HUES48 (cell line): ENCODE measurements around the gene KCNH4.

Experiments used
- H3K27ac ChIP-seq: one replicate; pipeline ENCODE4 v1.7.0; 2013; ENCODE audit warnings: low read depth, low read length, inconsistent platforms
- H3K27me3 ChIP-seq: 2 replicates; pipeline ENCODE4 v1.6.1; 2013; ENCODE audit warnings: mild to moderate bottlenecking, low read length; ENCODE audit not compliant: control insufficient read depth, insufficient read depth
- H3K36me3 ChIP-seq: 2 replicates; pipeline ENCODE4 v1.6.1; 2013; ENCODE audit warnings: low read length; ENCODE audit not compliant: control insufficient read depth, insufficient read depth
- H3K4me1 ChIP-seq: 2 replicates; pipeline ENCODE4 v1.6.1; 2013; ENCODE audit warnings: mild to moderate bottlenecking, low read length; ENCODE audit not compliant: control insufficient read depth, insufficient read depth
- H3K4me3 ChIP-seq: 2 replicates; pipeline ENCODE4 v1.5.1; 2013; ENCODE audit warnings: mild to moderate bottlenecking, low read depth, low read length
- H3K9ac ChIP-seq: 2 replicates; pipeline ENCODE4 v1.6.1; 2013; ENCODE audit warnings: mild to moderate bottlenecking, low read depth, low read length, moderate library complexity
- H3K9me3 ChIP-seq: 2 replicates; pipeline ENCODE4 v1.6.1; 2013; ENCODE audit warnings: low read length; ENCODE audit not compliant: control insufficient read depth, insufficient read depth

KCNH4 gene

GRCh38 chr17:42133461-42134041 is 47.4 kb downstream of the KCNH4 start:
- H3K9me3 ChIP-seq, result no peaks in the 10 kb centered on the region
- H3K4me3 ChIP-seq, result no peak overlapping the region
- no peak overlapping the region for H3K9ac ChIP-seq
- H3K27ac ChIP-seq, result no peak overlapping the region
- H3K4me1 ChIP-seq, result 0 out of 2 replicates have a peak, but pooled peaks cover 20% of the 10 kb centered on the region
- no peaks in the 10 kb centered on the region for H3K27me3 ChIP-seq
- peaks cover 26% of the 10 kb centered on the region for H3K36me3 ChIP-seq

GRCh38 chr17:42132941-42133340 is 48.0 kb downstream of the KCNH4 start:
- Histone ChIP-seq H3K9ac (no peak overlapping the region), H3K4me1 (0 out of 2 replicates have a peak, but pooled peaks cover 20% of the 10 kb centered on the region), H3K27me3 (no peaks in the 10 kb centered on the region), H3K27ac (no peak overlapping the region), H3K4me3 (no peak overlapping the region), H3K9me3 (no peaks in the 10 kb centered on the region), H3K36me3 (peaks cover 32% of the 10 kb centered on the region)

GRCh38 chr17:42131981-42132432 is 48.9 kb downstream of the KCNH4 start:
- Histone ChIP-seq H3K27ac (no peak overlapping the region), H3K27me3 (no peaks in the 10 kb centered on the region), H3K9me3 (no peaks in the 10 kb centered on the region), H3K36me3 (peaks cover 42% of the 10 kb centered on the region), H3K4me3 (no peak overlapping the region), H3K9ac (no peak overlapping the region), H3K4me1 (0 out of 2 replicates have a peak, but pooled peaks cover 20% of the 10 kb centered on the region)

- Histone ChIP-seq H3K9me3 (no peaks in the 10 kb centered on the region), H3K4me1 (0 out of 2 replicates have a peak, but pooled peaks cover 16% of the 10 kb centered on the region), H3K36me3 (peaks cover 49% of the 10 kb centered on the region), H3K27me3 (no peaks in the 10 kb centered on the region), H3K27ac (no peak overlapping the region), H3K9ac (no peak overlapping the region), H3K4me3 (no peak overlapping the region)
Observed at GRCh38 chr17:42131232-42131631, 49.7 kb downstream of the KCNH4 start.

GRCh38 chr17:42130310-42130936 is 50.5 kb downstream of the KCNH4 start:
- no peak overlapping the region for H3K27ac ChIP-seq
- no peaks in the 10 kb centered on the region for H3K27me3 ChIP-seq
- no peaks in the 10 kb centered on the region for H3K9me3 ChIP-seq
- no peak overlapping the region for H3K4me3 ChIP-seq
- no peak overlapping the region for H3K9ac ChIP-seq
- H3K4me1 ChIP-seq, result 0 out of 2 replicates have a peak, but pooled peaks cover 8% of the 10 kb centered on the region
- peaks cover 53% of the 10 kb centered on the region for H3K36me3 ChIP-seq

GRCh38 chr17:42129109-42129837 is 51.7 kb downstream of the KCNH4 start:
- no peaks in the 10 kb centered on the region for H3K27me3 ChIP-seq
- H3K36me3 ChIP-seq, result peaks cover 56% of the 10 kb centered on the region
- no peaks in the 10 kb centered on the region for H3K9me3 ChIP-seq
- no peak overlapping the region for H3K27ac ChIP-seq
- H3K4me3 ChIP-seq, result no peak overlapping the region
- H3K9ac ChIP-seq, result no peak overlapping the region
- 0 out of 2 replicates have a peak, but pooled peaks cover 5% of the 10 kb centered on the region for H3K4me1 ChIP-seq

- Histone ChIP-seq H3K36me3 (peaks cover 56% of the 10 kb centered on the region), H3K27me3 (no peaks in the 10 kb centered on the region), H3K9ac (no peak overlapping the region), H3K27ac (no peak overlapping the region), H3K4me3 (no peak overlapping the region), H3K9me3 (no peaks in the 10 kb centered on the region), H3K4me1 (no peaks in the 10 kb centered on the region; the same call in 1 of the 2 replicates)
Observed at GRCh38 chr17:42127414-42127813, 53.5 kb downstream of the KCNH4 start.

- H3K27ac ChIP-seq, result no peak overlapping the region
- no peak overlapping the region for H3K4me3 ChIP-seq
- peaks cover 56% of the 10 kb centered on the region for H3K36me3 ChIP-seq
Observed at GRCh38 chr17:42126836-42127235, 54.1 kb downstream of the KCNH4 start.

GRCh38 chr17:42125565-42125964 is 55.4 kb downstream of the KCNH4 start:
- no peaks in the 10 kb centered on the region for H3K9me3 ChIP-seq
- no peak overlapping the region for H3K27ac ChIP-seq
- H3K4me3 ChIP-seq, result no peak overlapping the region
- peaks cover 9% of the 10 kb centered on the region; the same call in 1 of the 2 replicates for H3K4me1 ChIP-seq
- peaks cover 54% of the 10 kb centered on the region for H3K36me3 ChIP-seq
- H3K9ac ChIP-seq, result no peak overlapping the region
- no peaks in the 10 kb centered on the region for H3K27me3 ChIP-seq

More at GRCh38 chr17:42126836-42127235, 54.1 kb downstream of the KCNH4 start:
- Histone ChIP-seq H3K27me3 (no peaks in the 10 kb centered on the region), H3K4me1 (peaks cover 5% of the 10 kb centered on the region; the same call in 1 of the 2 replicates), H3K9me3 (no peaks in the 10 kb centered on the region), H3K9ac (no peak overlapping the region)

GRCh38 chr17:42124256-42124655 is 56.7 kb downstream of the KCNH4 start:
- peaks cover 50% of the 10 kb centered on the region for H3K36me3 ChIP-seq
- H3K27ac ChIP-seq, result no peak overlapping the region
- H3K4me3 ChIP-seq, result no peak overlapping the region
- H3K9me3 ChIP-seq, result no peaks in the 10 kb centered on the region
- peaks cover 14% of the 10 kb centered on the region; the same call in 1 of the 2 replicates for H3K4me1 ChIP-seq
- no peak overlapping the region for H3K9ac ChIP-seq
- no peaks in the 10 kb centered on the region for H3K27me3 ChIP-seq
